Panc1 (cell line): ENCODE results near the gene C12orf75.

Experiments used
- POLR2AphosphoS5 ChIP-seq: IDR thresholded peaks from 2 replicates; pipeline ENCODE4 v1.6.1; 2012; ENCODE audit warnings: mild to moderate bottlenecking, low read depth, low read length, moderate library complexity
- SIN3A ChIP-seq: IDR thresholded peaks from 2 replicates; pipeline ENCODE4 v1.6.1; 2012; ENCODE audit warnings: low read depth, mild to moderate bottlenecking, low read length, moderate library complexity, borderline replicate concordance; ENCODE audit not compliant: insufficient read depth
- TCF7L2 ChIP-seq: IDR thresholded peaks from 2 replicates; pipeline ENCODE4 v1.6.1; 2011; ENCODE audit warnings: mild to moderate bottlenecking, low read depth, low read length, inconsistent platforms
- TF ChIP-seq, protein P1 (sequence below): fragments of 450-650 bp; IDR thresholded peaks from 2 replicates; pipeline ENCODE4 v1.5.1; 2017; ENCODE audit warnings: mild to moderate bottlenecking
- TF ChIP-seq, protein P2 (sequence below), 2 experiments: IDR thresholded peaks; 2 replicates each; pipeline ENCODE4 v1.6.1; 2011 to 2012; ENCODE audit warnings: low read depth in 2 of 2, control low read depth in 1 of 2, low read length in 1 of 2, mild to moderate bottlenecking in 1 of 2, moderate library complexity in 1 of 2; ENCODE audit not compliant: insufficient read depth in 1 of 2

DNA sequence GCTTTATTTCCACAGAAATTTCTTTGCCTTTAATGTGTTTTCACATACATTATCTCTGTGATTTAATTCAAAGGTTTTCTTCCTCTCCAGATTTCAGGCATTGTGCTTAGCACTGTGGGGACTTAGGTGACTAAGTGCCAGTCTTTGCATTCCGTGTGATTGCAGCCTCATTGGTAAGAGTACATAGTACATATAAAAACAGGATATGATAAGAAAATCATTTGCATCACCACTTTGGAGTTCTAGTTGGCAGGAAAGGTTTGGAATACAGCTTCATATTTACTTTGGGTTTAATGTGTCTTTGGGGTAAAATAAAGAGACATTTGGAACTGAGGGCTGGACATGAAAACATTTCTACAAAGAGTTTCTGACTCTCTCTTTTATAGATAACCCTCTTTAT lies 37.8 kb upstream of the C12orf75 start:
- TF ChIP-seq, protein P1, sequence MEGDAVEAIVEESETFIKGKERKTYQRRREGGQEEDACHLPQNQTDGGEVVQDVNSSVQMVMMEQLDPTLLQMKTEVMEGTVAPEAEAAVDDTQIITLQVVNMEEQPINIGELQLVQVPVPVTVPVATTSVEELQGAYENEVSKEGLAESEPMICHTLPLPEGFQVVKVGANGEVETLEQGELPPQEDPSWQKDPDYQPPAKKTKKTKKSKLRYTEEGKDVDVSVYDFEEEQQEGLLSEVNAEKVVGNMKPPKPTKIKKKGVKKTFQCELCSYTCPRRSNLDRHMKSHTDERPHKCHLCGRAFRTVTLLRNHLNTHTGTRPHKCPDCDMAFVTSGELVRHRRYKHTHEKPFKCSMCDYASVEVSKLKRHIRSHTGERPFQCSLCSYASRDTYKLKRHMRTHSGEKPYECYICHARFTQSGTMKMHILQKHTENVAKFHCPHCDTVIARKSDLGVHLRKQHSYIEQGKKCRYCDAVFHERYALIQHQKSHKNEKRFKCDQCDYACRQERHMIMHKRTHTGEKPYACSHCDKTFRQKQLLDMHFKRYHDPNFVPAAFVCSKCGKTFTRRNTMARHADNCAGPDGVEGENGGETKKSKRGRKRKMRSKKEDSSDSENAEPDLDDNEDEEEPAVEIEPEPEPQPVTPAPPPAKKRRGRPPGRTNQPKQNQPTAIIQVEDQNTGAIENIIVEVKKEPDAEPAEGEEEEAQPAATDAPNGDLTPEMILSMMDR = no peak
- TF ChIP-seq POLR2AphosphoS5 (no peak), SIN3A (no peak), TCF7L2 (no peak)
- TF ChIP-seq, protein P2, sequence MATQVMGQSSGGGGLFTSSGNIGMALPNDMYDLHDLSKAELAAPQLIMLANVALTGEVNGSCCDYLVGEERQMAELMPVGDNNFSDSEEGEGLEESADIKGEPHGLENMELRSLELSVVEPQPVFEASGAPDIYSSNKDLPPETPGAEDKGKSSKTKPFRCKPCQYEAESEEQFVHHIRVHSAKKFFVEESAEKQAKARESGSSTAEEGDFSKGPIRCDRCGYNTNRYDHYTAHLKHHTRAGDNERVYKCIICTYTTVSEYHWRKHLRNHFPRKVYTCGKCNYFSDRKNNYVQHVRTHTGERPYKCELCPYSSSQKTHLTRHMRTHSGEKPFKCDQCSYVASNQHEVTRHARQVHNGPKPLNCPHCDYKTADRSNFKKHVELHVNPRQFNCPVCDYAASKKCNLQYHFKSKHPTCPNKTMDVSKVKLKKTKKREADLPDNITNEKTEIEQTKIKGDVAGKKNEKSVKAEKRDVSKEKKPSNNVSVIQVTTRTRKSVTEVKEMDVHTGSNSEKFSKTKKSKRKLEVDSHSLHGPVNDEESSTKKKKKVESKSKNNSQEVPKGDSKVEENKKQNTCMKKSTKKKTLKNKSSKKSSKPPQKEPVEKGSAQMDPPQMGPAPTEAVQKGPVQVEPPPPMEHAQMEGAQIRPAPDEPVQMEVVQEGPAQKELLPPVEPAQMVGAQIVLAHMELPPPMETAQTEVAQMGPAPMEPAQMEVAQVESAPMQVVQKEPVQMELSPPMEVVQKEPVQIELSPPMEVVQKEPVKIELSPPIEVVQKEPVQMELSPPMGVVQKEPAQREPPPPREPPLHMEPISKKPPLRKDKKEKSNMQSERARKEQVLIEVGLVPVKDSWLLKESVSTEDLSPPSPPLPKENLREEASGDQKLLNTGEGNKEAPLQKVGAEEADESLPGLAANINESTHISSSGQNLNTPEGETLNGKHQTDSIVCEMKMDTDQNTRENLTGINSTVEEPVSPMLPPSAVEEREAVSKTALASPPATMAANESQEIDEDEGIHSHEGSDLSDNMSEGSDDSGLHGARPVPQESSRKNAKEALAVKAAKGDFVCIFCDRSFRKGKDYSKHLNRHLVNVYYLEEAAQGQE (IDR thresholded peaks at IDR 0.05; ENCODE audit: insufficient read depth in 1 of 2, low read depth in 2 of 2, low read length in 1 of 2) = no peak
